Heart right ventricle (tissue), 16 donors: ENCODE measurements around the gene CMIP. TPM values are rescaled to one million over a fixed set of nuclear protein-coding genes. Genes with fewer than 3 reads are reported as not detected.
A peak's percentile ranks its signal among the peaks of the same experiment; 100 is the strongest.

ENCODE experiments used
- ATAC-seq, 8 donors: fragments of 200-7000 bp; cut with Tn5 transposase; one replicate each; pipeline ENCODE4 v1.9.1; 2020; ENCODE audit warnings: mild to moderate bottlenecking in 8 of 8, moderate library complexity in 8 of 8, moderate number of reproducible peaks in 1 of 8
- DNase-seq, 2 donors: peaks; one replicate each; pipeline ENCODE4 v3.0.0-alpha.2; 2020
- H3K27ac ChIP-seq, 10 donors: fragments of 200-600 bp; sonication (generic) in 2 of 10; one replicate each; pipeline versions ENCODE4 v1.5.0 to v1.8.0; 2020 to 2022; ENCODE audit warnings: mild to moderate bottlenecking in 3 of 10
- H3K27me3 ChIP-seq, 7 donors: fragments of 200-600 bp; one replicate each; pipeline ENCODE4 v1.8.0; 2021 to 2022; ENCODE audit warnings: mild to moderate bottlenecking in 2 of 7
- H3K36me3 ChIP-seq, 9 donors: fragments of 200-600 bp; sonication (generic) in 1 of 9; one replicate each; pipeline versions ENCODE4 v1.5.0 to v1.8.0; 2020 to 2022; ENCODE audit warnings: mild to moderate bottlenecking in 2 of 9
- H3K4me1 ChIP-seq, 9 donors: fragments of 200-600 bp; sonication (generic) in 1 of 9; one replicate each; pipeline versions ENCODE4 v1.5.0 to v1.8.0; 2020 to 2022; ENCODE audit warnings: mild to moderate bottlenecking in 4 of 9
- H3K4me3 ChIP-seq, 10 donors: fragments of 200-600 bp; sonication (generic) in 2 of 10; one replicate each; pipeline versions ENCODE4 v1.5.0 to v1.8.0; 2020 to 2022; ENCODE audit warnings: mild to moderate bottlenecking in 7 of 10, moderate library complexity in 2 of 10
- H3K9me3 ChIP-seq, 11 donors: fragments of 200-600 bp in 10 of 11; sonication (generic) in 2 of 11; one replicate each; pipeline versions ENCODE4 v1.5.0 to v1.8.0; 2013 to 2022; ENCODE audit warnings: mild to moderate bottlenecking in 2 of 11, control low read depth in 1 of 11, moderate library complexity in 1 of 11
- CTCF ChIP-seq, 9 donors: fragments of 200-600 bp; sonication (generic) in 2 of 9; IDR thresholded peaks; one replicate each; pipeline versions ENCODE4 v1.5.0 to v1.8.0; 2021 to 2022; ENCODE audit warnings: antibody characterized with exemption in 9 of 9, mild to moderate bottlenecking in 5 of 9, moderate library complexity in 1 of 9
- whole genome bisulfite sequencing, 2 donors: extraction: QIAGEN DNeasy Blood & Tissue Kit; methylation state at CpG; one replicate each; pipeline ENCODE4 v1.1.7; 2013; ENCODE audit warnings: inconsistent platforms in 1 of 2; 5-methylcytosine and 5-hydroxymethylcytosine counted together
- intact Hi-C, 10 donors: fragments of 100-400 bp; cut with DNase I; formaldehyde crosslinking; loops; one replicate each; pipeline versions ENCODE4 v1.11.1 to v1.14.2; 2022
- polyA plus RNA-seq, 2 donors: library from polyadenylated mRNA; stranded (reverse); fragments of 200-250 nt; gene quantifications; one replicate each; pipeline ENCODE4 v1.2.3, GENCODE V29; 2013
- total RNA-seq, 10 donors: library from RNA; stranded (reverse); fragmentation: NEBNext Ultra II Directional in 3 of 10; extraction: Animal tissue kit (Norgen Biotek cat#: 25700) in 3 of 10; gene quantifications; one replicate each; pipeline versions ENCODE4 v1.2.1 to v1.2.4, GENCODE V29; 2021 to 2023
- donor health status: Arrhythmogenic right ventricular cardiomyopathy.
- donor health status: ischemic (EF 13 %, LVEDD 7.1; RV severe dilation, severe dysfunction).
- donor health status: healthy with polysubstance abuse.
- donor health status: DM: no; HTN: yes; CAD: no.
- donor health status: DM: no; HTN: no; CAD: no.
- donor health status: ischemic (EF 25% LVEDD 6.9; RV normal size, moderate dysfunction).
- donor health status: ischemic (EF 25% LVEDD 5.7; RV mildly dilated, moderate dysfunction).
- donor health status: healthy.
- donor health status: DM: yes; HTN: yes; CAD: no.
- donor health status: Ischemic cardiomyopathy.
- donor health status: ischemic (EF 35%, LVEDD 5.7; RV mildly dilated, moderate dysfunction).
- donor health status: nonischemic (EF 11% LVEDD 7.7; RV severe dilation, severe dysfunction).
- donor health status: DM: yes; HTN: yes; CAD: no.
- donor health status: PGD.
- donor health status: ischemic (EF 29% LVEDD 5.4; RV normal size, mild dysfunction).
- donor health status: nonischemic (EF 23%, LVEDD 6.1; RV moderate dilation, normal function).

CMIP gene
- total and polyA plus RNA-seq, 12 donors, result 5.4 to 32.8 (median 13.0) TPM

DNA sequence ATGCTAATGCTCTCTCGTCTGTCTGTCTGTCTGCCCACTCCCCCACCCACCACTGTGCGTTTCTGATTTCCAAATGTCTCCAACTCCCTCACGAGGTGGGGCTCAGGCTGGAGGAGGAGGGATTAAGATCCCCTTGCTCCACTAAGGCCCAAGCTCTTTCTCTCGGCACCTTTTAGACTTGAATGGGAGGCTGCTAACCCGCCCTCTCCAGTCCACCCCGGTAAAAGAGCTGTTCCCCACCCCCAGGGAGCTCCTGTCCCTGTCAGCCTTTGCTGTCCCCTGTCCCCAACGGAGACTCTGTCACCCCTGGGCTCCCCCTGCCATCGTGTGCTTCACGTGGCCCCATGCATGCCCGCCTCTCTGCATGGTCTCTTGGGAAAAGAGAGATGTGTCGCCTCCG is 266.0 kb downstream of the CMIP start:
- no peak for DNase-seq
- Histone ChIP-seq H3K4me3 (no peak overlapping the region), H3K27me3 (no peaks in the 10 kb centered on the region), H3K36me3 (peaks cover 0 to 53% (median 15%) of the 10 kb centered on the region in 9 donors), H3K4me1 (peaks cover 0 to 21% (median 0%) of the 10 kb centered on the region in 9 donors), H3K9me3 (no peaks in the 10 kb centered on the region), H3K27ac (peak overlapping the region in 1 of 10 donors; percentile 56)
- WGBS, 2 donors, result 81 to 85% methylated on average over 12 of the region's 12 CpGs
- no peak for TF ChIP-seq CTCF (IDR thresholded peaks at IDR 0.05)
- intact Hi-C loops, result no loop called here
- ATAC-seq, result no peak

GRCh38 chr16:81711657-81712319 is 267.2 kb downstream of the CMIP start:
- H3K9me3 ChIP-seq, result no peaks in the 10 kb centered on the region
- 67 to 68% methylated on average over 21 of the region's 21 CpGs for WGBS, 2 donors
- no peaks in the 10 kb centered on the region for H3K27me3 ChIP-seq
- H3K36me3 ChIP-seq, result peaks cover 0 to 42% (median 12%) of the 10 kb centered on the region in 9 donors
- peak in 3 of 8 donors; percentile 22 to 34 (median 22) for ATAC-seq
- intact Hi-C loops, result no loop called here
- H3K4me1 ChIP-seq, result peaks cover 0 to 25% (median 0%) of the 10 kb centered on the region in 9 donors
- DNase-seq, result no peak
- H3K27ac ChIP-seq, result peak overlapping the region in 1 of 10 donors; percentile 56
- no peak for TF ChIP-seq CTCF (IDR thresholded peaks at IDR 0.05)
- H3K4me3 ChIP-seq, result no peak overlapping the region

DNA sequence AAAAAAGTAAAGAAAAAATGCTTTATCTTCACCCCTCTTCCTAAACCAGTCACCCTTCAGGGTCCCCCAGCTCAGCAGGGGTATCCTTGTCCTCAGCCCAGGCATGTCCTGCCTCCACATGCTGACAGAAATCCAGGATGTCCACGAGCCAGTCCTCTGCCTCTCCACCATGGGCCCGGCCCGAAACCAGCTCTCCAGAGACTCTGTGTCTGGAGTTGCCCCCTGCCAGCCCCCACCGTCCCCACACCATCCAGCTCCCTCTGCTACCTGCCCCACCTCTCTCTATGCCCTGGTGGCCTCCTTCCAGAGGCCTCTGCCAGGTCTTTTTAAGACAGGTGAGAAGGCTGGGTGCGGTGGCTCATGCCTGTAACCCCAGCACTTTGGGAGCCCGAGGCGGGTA is 268.1 kb downstream of the CMIP start:
- Histone ChIP-seq H3K27me3 (no peaks in the 10 kb centered on the region), H3K9me3 (no peaks in the 10 kb centered on the region), H3K36me3 (peaks cover 0 to 33% (median 3%) of the 10 kb centered on the region in 9 donors), H3K4me3 (no peak overlapping the region), H3K4me1 (peaks cover 0 to 30% (median 0%) of the 10 kb centered on the region in 9 donors), H3K27ac (no peak overlapping the region)
- peak in 1 of 8 donors; percentile 19 for ATAC-seq
- WGBS, 2 donors, result 79 to 88% methylated on average over 7 of the region's 7 CpGs
- TF ChIP-seq CTCF (IDR thresholded peaks at IDR 0.05), result no peak
- no peak for DNase-seq
- intact Hi-C loops, result no loop called here

DNA sequence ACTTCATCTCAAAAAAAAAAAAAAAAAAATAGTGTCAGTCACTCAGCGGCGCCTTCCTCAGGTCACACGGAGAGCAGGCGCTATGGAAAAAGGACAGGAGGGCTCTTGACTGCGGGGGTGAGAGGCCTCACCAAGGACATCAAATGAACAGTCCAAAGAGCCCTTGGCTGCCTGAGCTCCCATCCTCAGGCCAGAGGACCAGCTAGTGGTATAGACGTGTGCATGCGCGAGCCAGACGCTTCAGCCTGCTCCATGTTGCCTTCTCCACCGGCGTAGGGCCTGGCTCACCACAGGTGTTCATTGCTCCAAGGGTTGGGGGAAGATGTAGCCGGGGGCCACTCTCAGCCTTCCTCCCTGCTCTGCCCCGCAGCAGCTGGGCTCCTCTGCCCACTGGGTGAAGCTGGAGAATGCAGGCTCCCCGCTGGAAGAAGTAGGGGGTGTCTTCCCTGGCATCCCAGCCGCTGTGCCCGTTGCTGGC is 268.7 kb downstream of the CMIP start:
- Histone ChIP-seq H3K4me3 (no peak overlapping the region), H3K27ac (no peak overlapping the region), H3K4me1 (peaks cover 0 to 37% (median 0%) of the 10 kb centered on the region in 9 donors), H3K9me3 (no peaks in the 10 kb centered on the region), H3K36me3 (peaks cover 0 to 26% (median 0%) of the 10 kb centered on the region in 9 donors), H3K27me3 (no peaks in the 10 kb centered on the region)
- ATAC-seq (no peak), DNase-seq (no peak)
- intact Hi-C loops, result no loop called here
- no peak for TF ChIP-seq CTCF (IDR thresholded peaks at IDR 0.05)
- 83 to 88% methylated on average over 16 of the region's 16 CpGs for WGBS, 2 donors
